ENCODE results near the gene CBX6. TPM values are rescaled to one million over a fixed set of nuclear protein-coding genes. Genes with fewer than 3 reads are reported as not detected.
"Not testable (repeated sequence)": the region's sequence is repeated elsewhere in the genome, so short reads cannot be mapped to it uniquely, and the experiment has no call there.

CBX6 gene
- total RNA-seq, 2 experiments from 2014 or later = 91.4 to 93.5 TPM

GRCh38 chr22:38853883-38854282, 18.1 kb downstream of the CBX6 start:
- H3K27ac Mint-ChIP-seq; H3K4me3 Mint-ChIP-seq; intact Hi-C loops (cut with micrococcal nuclease); H3K27me3 Mint-ChIP-seq (ENCODE audit: low read depth); H3K4me1 Mint-ChIP-seq (ENCODE audit: low read depth); H3K36me3 Mint-ChIP-seq (ENCODE audit: low read depth); DNase-seq; H3K9me3 Mint-ChIP-seq: not testable (repeated sequence)
- CTCF ChIA-PET = interaction anchor here (0.7 to 1.4 kb wide), 4 partner anchors 10 to 120 kb away, joined by 3 to 9 read pairs (median 4); partner anchors contain the start of gene NPTXR

- Mint-ChIP-seq H3K36me3 (ENCODE audit: low read depth) (no peaks in the 10 kb centered on the region), H3K4me3 (no peak overlapping the region), H3K27me3 (ENCODE audit: low read depth) (peaks cover 2% of the 10 kb centered on the region), H3K4me1 (ENCODE audit: low read depth) (no peaks in the 10 kb centered on the region), H3K9me3 (no peaks in the 10 kb centered on the region), H3K27ac (no peak overlapping the region)
- intact Hi-C loops (cut with micrococcal nuclease) = no loop called here
- CTCF ChIA-PET = interaction anchor here (0.7 to 1.4 kb wide), 3 partner anchors 9 to 121 kb away, joined by 3 to 9 read pairs (median 4); partner anchors contain the start of gene NPTXR
- DNase-seq = no peak
Observed at GRCh38 chr22:38853196-38853651, 18.8 kb downstream of the CBX6 start.

- CTCF ChIA-PET = no interaction called here
- DNase-seq = no peak
Observed at GRCh38 chr22:38852522-38852921, 19.5 kb downstream of the CBX6 start.

GRCh38 chr22:38850941-38851849, 20.8 kb downstream of the CBX6 start:
- Mint-ChIP-seq H3K27me3 (ENCODE audit: low read depth) (peaks cover 2% of the 10 kb centered on the region), H3K4me3 (no peak overlapping the region), H3K4me1 (ENCODE audit: low read depth) (no peaks in the 10 kb centered on the region), H3K9me3 (no peaks in the 10 kb centered on the region), H3K27ac (no peak overlapping the region), H3K36me3 (ENCODE audit: low read depth) (no peaks in the 10 kb centered on the region)
- CTCF ChIA-PET = interaction anchor here (0.9 kb wide), 1 partner anchor 18 kb away, joined by 4 read pairs; no protein-coding TSS in a partner anchor
- intact Hi-C loops (cut with micrococcal nuclease) = no loop called here
- no peak for DNase-seq

More at GRCh38 chr22:38852522-38852921, 19.5 kb downstream of the CBX6 start:
- H3K4me1 Mint-ChIP-seq (ENCODE audit: low read depth) = no peaks in the 10 kb centered on the region
- H3K4me3 Mint-ChIP-seq = no peak overlapping the region
- no peak overlapping the region for H3K27ac Mint-ChIP-seq
- no peaks in the 10 kb centered on the region for H3K9me3 Mint-ChIP-seq
- intact Hi-C loops (cut with micrococcal nuclease) = no loop called here
- peaks cover 2% of the 10 kb centered on the region for H3K27me3 Mint-ChIP-seq (ENCODE audit: low read depth)
- no peaks in the 10 kb centered on the region for H3K36me3 Mint-ChIP-seq (ENCODE audit: low read depth)

- H3K27ac Mint-ChIP-seq = no peak overlapping the region
- CTCF ChIA-PET = no interaction called here
- H3K36me3 Mint-ChIP-seq (ENCODE audit: low read depth) = no peaks in the 10 kb centered on the region
- DNase-seq = no peak
- intact Hi-C loops (cut with micrococcal nuclease) = no loop called here
- H3K4me1 Mint-ChIP-seq (ENCODE audit: low read depth) = no peaks in the 10 kb centered on the region
- H3K27me3 Mint-ChIP-seq (ENCODE audit: low read depth) = peaks cover 4% of the 10 kb centered on the region
- no peaks in the 10 kb centered on the region for H3K9me3 Mint-ChIP-seq
- no peak overlapping the region for H3K4me3 Mint-ChIP-seq
Observed at GRCh38 chr22:38850399-38850798, 21.6 kb downstream of the CBX6 start.

- Mint-ChIP-seq H3K4me1 (ENCODE audit: low read depth) (no peaks in the 10 kb centered on the region), H3K27me3 (ENCODE audit: low read depth) (peaks cover 7% of the 10 kb centered on the region), H3K36me3 (ENCODE audit: low read depth) (no peaks in the 10 kb centered on the region), H3K4me3 (no peak overlapping the region), H3K27ac (no peak overlapping the region), H3K9me3 (no peaks in the 10 kb centered on the region)
- no peak for DNase-seq
- intact Hi-C loops (cut with micrococcal nuclease) = no loop called here
- CTCF ChIA-PET = interaction anchor here (0.6 to 1.0 kb wide), 2 partner anchors 102 to 126 kb away, joined by 3 to 4 read pairs; no protein-coding TSS in a partner anchor
Observed at GRCh38 chr22:38849811-38850210, 22.2 kb downstream of the CBX6 start.

GRCh38 chr22:38846412-38846811, 25.6 kb downstream of the CBX6 start:
- peaks cover 16% of the 10 kb centered on the region for H3K27me3 Mint-ChIP-seq (ENCODE audit: low read depth)
- intact Hi-C loops (cut with micrococcal nuclease) = no loop called here
- peaks cover 12% of the 10 kb centered on the region for H3K4me1 Mint-ChIP-seq (ENCODE audit: low read depth)
- no peak for DNase-seq
- H3K4me3 Mint-ChIP-seq = no peak overlapping the region
- CTCF ChIA-PET = no interaction called here
- no peaks in the 10 kb centered on the region for H3K36me3 Mint-ChIP-seq (ENCODE audit: low read depth)
- H3K27ac Mint-ChIP-seq = no peak overlapping the region
- H3K9me3 Mint-ChIP-seq = no peaks in the 10 kb centered on the region

GRCh38 chr22:38845004-38845740, 26.8 kb downstream of the CBX6 start:
- CTCF ChIA-PET = interaction anchor here (0.6 to 1.2 kb wide), 3 partner anchors 8 to 89 kb away, joined by 3 to 5 read pairs (median 3); no protein-coding TSS in a partner anchor
- H3K36me3 Mint-ChIP-seq (ENCODE audit: low read depth) = no peaks in the 10 kb centered on the region
- H3K4me3 Mint-ChIP-seq = no peak overlapping the region
- peaks cover 16% of the 10 kb centered on the region for H3K27me3 Mint-ChIP-seq (ENCODE audit: low read depth)
- peaks cover 12% of the 10 kb centered on the region for H3K4me1 Mint-ChIP-seq (ENCODE audit: low read depth)
- H3K27ac Mint-ChIP-seq = no peak overlapping the region
- no peak for DNase-seq
- intact Hi-C loops (cut with micrococcal nuclease) = no loop called here
- no peaks in the 10 kb centered on the region for H3K9me3 Mint-ChIP-seq

- H3K4me1 Mint-ChIP-seq (ENCODE audit: low read depth) = peaks cover 15% of the 10 kb centered on the region
- CTCF ChIA-PET = interaction anchor here (1.0 to 1.5 kb wide), 4 partner anchors 9 to 169 kb away, joined by 3 to 5 read pairs (median 4); no protein-coding TSS in a partner anchor
- H3K36me3 Mint-ChIP-seq (ENCODE audit: low read depth) = no peaks in the 10 kb centered on the region
- no peak for DNase-seq
- intact Hi-C loops (cut with micrococcal nuclease) = loop anchor here (5.0 kb wide), 1 partner anchor 87 kb away; the partner anchor contains the start of gene SUN2
- no peaks in the 10 kb centered on the region for H3K9me3 Mint-ChIP-seq
- no peak overlapping the region for H3K27ac Mint-ChIP-seq
- H3K27me3 Mint-ChIP-seq (ENCODE audit: low read depth) = peaks cover 16% of the 10 kb centered on the region
- peak overlapping the region; percentile 47 for H3K4me3 Mint-ChIP-seq
Observed at GRCh38 chr22:38844315-38845003, 27.6 kb downstream of the CBX6 start.

GRCh38 chr22:38843657-38844314, 28.2 kb downstream of the CBX6 start, which contains the start of gene NPTXR:
NPTXR (minus strand) TSS chr22:38844028.
- H3K36me3 Mint-ChIP-seq (ENCODE audit: low read depth) = no peaks in the 10 kb centered on the region
- intact Hi-C loops (cut with micrococcal nuclease) = loop anchor here (5.0 kb wide), 1 partner anchor 86 kb away; the partner anchor contains the start of gene SUN2
- H3K27me3 Mint-ChIP-seq (ENCODE audit: low read depth) = peaks cover 16% of the 10 kb centered on the region
- no peaks in the 10 kb centered on the region for H3K9me3 Mint-ChIP-seq
- peaks cover 15% of the 10 kb centered on the region for H3K4me1 Mint-ChIP-seq (ENCODE audit: low read depth)
- H3K4me3 Mint-ChIP-seq = peak within 1 kb of the TSS; percentile 62
- peak; percentile 32 for DNase-seq
- CTCF ChIA-PET = interaction anchor here (0.9 to 1.5 kb wide), 8 partner anchors 10 to 170 kb away, joined by 3 to 5 read pairs (median 3); no protein-coding TSS in a partner anchor
- H3K27ac Mint-ChIP-seq = no peak within 1 kb of the TSS

GRCh38 chr22:38843201-38843656, 28.8 kb downstream of the CBX6 start:
- Mint-ChIP-seq H3K27me3 (ENCODE audit: low read depth) (peaks cover 16% of the 10 kb centered on the region), H3K36me3 (ENCODE audit: low read depth) (no peaks in the 10 kb centered on the region), H3K4me1 (ENCODE audit: low read depth) (peaks cover 15% of the 10 kb centered on the region), H3K4me3 (peak overlapping the region; percentile 34), H3K27ac (no peak overlapping the region), H3K9me3 (no peaks in the 10 kb centered on the region)
- CTCF ChIA-PET = interaction anchor here (0.6 to 1.5 kb wide), 9 partner anchors 26 to 669 kb away, joined by 3 to 4 read pairs (median 3); no protein-coding TSS in a partner anchor
- intact Hi-C loops (cut with micrococcal nuclease) = loop anchor here (5.0 kb wide), 1 partner anchor 86 kb away; the partner anchor contains the start of gene SUN2
- DNase-seq = peak; percentile 58

Data from activated naive CD4-positive, alpha-beta T cell treated with anti-CD3 and anti-CD28 coated beads for 36 hours (primary cell).